Measurements from ENCODE around the gene GOLGA8J. TPM values are rescaled to one million over a fixed set of nuclear protein-coding genes. Genes with fewer than 3 reads are reported as not detected.
"Not testable (repeated sequence)": the region's sequence is repeated elsewhere in the genome, so short reads cannot be mapped to it uniquely, and the experiment has no call there.

The GOLGA8J gene, protein sequence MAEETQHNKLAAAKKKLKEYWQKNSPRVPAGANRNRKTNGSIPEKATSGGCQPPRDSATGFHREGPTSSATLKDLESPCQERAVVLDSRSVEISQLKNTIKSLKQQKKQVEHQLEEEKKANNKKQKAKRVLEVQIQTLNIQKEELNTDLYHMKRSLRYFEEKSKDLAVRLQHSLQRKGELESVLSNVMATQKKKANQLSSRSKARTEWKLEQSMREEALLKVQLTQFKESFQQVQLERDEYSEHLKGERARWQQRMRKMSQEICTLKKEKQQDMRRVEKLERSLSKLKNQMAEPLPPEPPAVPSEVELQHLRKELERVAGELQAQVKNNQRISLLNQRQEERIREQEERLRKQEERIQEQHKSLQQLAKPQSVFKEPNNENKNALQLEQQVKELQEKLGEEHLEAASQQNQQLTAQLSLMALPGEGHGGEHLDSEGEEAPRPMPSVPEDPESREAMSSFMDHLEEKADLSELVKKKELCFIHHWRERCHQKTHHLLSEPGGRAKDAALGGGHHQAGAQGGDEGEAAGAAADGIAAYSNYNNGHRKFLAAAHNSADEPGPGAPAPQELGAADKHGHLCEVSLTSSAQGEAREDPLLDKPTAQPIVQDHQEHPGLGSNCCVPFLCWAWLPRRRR
- not detected for polyA plus RNA-seq (2013, experiment 1 of 2)
- polyA plus RNA-seq (2013, experiment 2 of 2): not detected

- not testable (repeated sequence) for H3K36me3 ChIP-seq (ENCODE audit: control insufficient read depth, insufficient read depth, low read length); H3K18ac ChIP-seq (ENCODE audit: low read length); H4K8ac ChIP-seq (ENCODE audit: low read depth, low read length); H2AK5ac ChIP-seq (ENCODE audit: low read length); H2BK15ac ChIP-seq (replicated peaks; ENCODE audit: low read depth); H2BK5ac ChIP-seq (ENCODE audit: low read length); H3K27me3 ChIP-seq (ENCODE audit: insufficient read depth, low read length, poor library complexity); H3K23ac ChIP-seq (ENCODE audit: low read length); H3K56ac ChIP-seq (ENCODE audit: low read length); DNase-seq; H2BK120ac ChIP-seq (ENCODE audit: low read depth, low read length); H3K4me3 ChIP-seq (ENCODE audit: low read length); H3K4me1 ChIP-seq (ENCODE audit: control insufficient read depth, low read depth, low read length); H3K4ac ChIP-seq (ENCODE audit: low read depth, low read length); H3K4me2 ChIP-seq (ENCODE audit: low read length); H3K79me1 ChIP-seq (ENCODE audit: low read length); H4K5ac ChIP-seq (ENCODE audit: low read length); H3K79me2 ChIP-seq (ENCODE audit: control insufficient read depth, insufficient read depth, low read length); H3K27ac ChIP-seq (ENCODE audit: low read depth, low read length); H3K9ac ChIP-seq (ENCODE audit: low read length)
- no CpG with 5 or more reads among the region's 7 CpGs for WGBS (ENCODE audit: extremely low coverage, insufficient coverage, low lambda C conversion rate)
Observed at GRCh38 chr15:30082655-30083054, at the start of gene GOLGA8J. Gene GOLGA8J, plus strand, starts transcription at chr15:30082955. Its CDS starts 98 bp downstream, at chr15:30083053.

- no peak for DNase-seq
- no peak overlapping the region for H3K56ac ChIP-seq (ENCODE audit: low read length)
- no peak overlapping the region for H3K4ac ChIP-seq (ENCODE audit: low read depth, low read length)
- H3K79me2 ChIP-seq (ENCODE audit: control insufficient read depth, insufficient read depth, low read length): no peaks in the 10 kb centered on the region
- WGBS (ENCODE audit: extremely low coverage, insufficient coverage, low lambda C conversion rate): no CpG with 5 or more reads among the region's 3 CpGs
- H3K9ac ChIP-seq (ENCODE audit: low read length): no peak overlapping the region
- no peak overlapping the region for H3K4me3 ChIP-seq (ENCODE audit: low read length)
- no peaks in the 10 kb centered on the region for H3K36me3 ChIP-seq (ENCODE audit: control insufficient read depth, insufficient read depth, low read length)
- H2AK5ac ChIP-seq (ENCODE audit: low read length): no peak overlapping the region
- H3K4me1 ChIP-seq (ENCODE audit: control insufficient read depth, low read depth, low read length): no peaks in the 10 kb centered on the region
- no peak overlapping the region for H4K8ac ChIP-seq (ENCODE audit: low read depth, low read length)
- no peak overlapping the region for H3K4me2 ChIP-seq (ENCODE audit: low read length)
- H2BK5ac ChIP-seq (ENCODE audit: low read length): no peak overlapping the region
- no peaks in the 10 kb centered on the region for H3K27me3 ChIP-seq (ENCODE audit: insufficient read depth, low read length, poor library complexity)
- no peak overlapping the region for H2BK15ac ChIP-seq (replicated peaks; ENCODE audit: low read depth)
- no peak overlapping the region for H2BK120ac ChIP-seq (ENCODE audit: low read depth, low read length)
- H4K5ac ChIP-seq (ENCODE audit: low read length): no peak overlapping the region
- H3K79me1 ChIP-seq (ENCODE audit: low read length): no peaks in the 10 kb centered on the region
- no peak overlapping the region for H3K27ac ChIP-seq (ENCODE audit: low read depth, low read length)
- H3K18ac ChIP-seq (ENCODE audit: low read length): no peak overlapping the region
- no peak overlapping the region for H3K23ac ChIP-seq (ENCODE audit: low read length)
Observed at GRCh38 chr15:30033211-30033610, 49.5 kb upstream of the GOLGA8J start.

- no peak overlapping the region for H2BK15ac ChIP-seq (replicated peaks; ENCODE audit: low read depth)
- H4K8ac ChIP-seq (ENCODE audit: low read depth, low read length): no peak overlapping the region
- no peaks in the 10 kb centered on the region for H3K27me3 ChIP-seq (ENCODE audit: insufficient read depth, low read length, poor library complexity)
- no peak overlapping the region for H3K18ac ChIP-seq (ENCODE audit: low read length)
- no peak for DNase-seq
- no peaks in the 10 kb centered on the region for H3K36me3 ChIP-seq (ENCODE audit: control insufficient read depth, insufficient read depth, low read length)
- H3K4ac ChIP-seq (ENCODE audit: low read depth, low read length): no peak overlapping the region
- H3K9ac ChIP-seq (ENCODE audit: low read length): no peak overlapping the region
- no peak overlapping the region for H3K23ac ChIP-seq (ENCODE audit: low read length)
- no CpG with 5 or more reads among the region's 4 CpGs for WGBS (ENCODE audit: extremely low coverage, insufficient coverage, low lambda C conversion rate)
- H2BK120ac ChIP-seq (ENCODE audit: low read depth, low read length): no peak overlapping the region
- no peak overlapping the region for H3K27ac ChIP-seq (ENCODE audit: low read depth, low read length)
- no peak overlapping the region for H2BK5ac ChIP-seq (ENCODE audit: low read length)
- H2AK5ac ChIP-seq (ENCODE audit: low read length): no peak overlapping the region
- no peaks in the 10 kb centered on the region for H3K79me1 ChIP-seq (ENCODE audit: low read length)
- no peak overlapping the region for H3K4me3 ChIP-seq (ENCODE audit: low read length)
- H4K5ac ChIP-seq (ENCODE audit: low read length): no peak overlapping the region
- no peaks in the 10 kb centered on the region for H3K4me1 ChIP-seq (ENCODE audit: control insufficient read depth, low read depth, low read length)
- no peaks in the 10 kb centered on the region for H3K79me2 ChIP-seq (ENCODE audit: control insufficient read depth, insufficient read depth, low read length)
- no peak overlapping the region for H3K4me2 ChIP-seq (ENCODE audit: low read length)
- no peak overlapping the region for H3K56ac ChIP-seq (ENCODE audit: low read length)
Observed at GRCh38 chr15:30033763-30034162, 49.0 kb upstream of the GOLGA8J start.

DNA sequence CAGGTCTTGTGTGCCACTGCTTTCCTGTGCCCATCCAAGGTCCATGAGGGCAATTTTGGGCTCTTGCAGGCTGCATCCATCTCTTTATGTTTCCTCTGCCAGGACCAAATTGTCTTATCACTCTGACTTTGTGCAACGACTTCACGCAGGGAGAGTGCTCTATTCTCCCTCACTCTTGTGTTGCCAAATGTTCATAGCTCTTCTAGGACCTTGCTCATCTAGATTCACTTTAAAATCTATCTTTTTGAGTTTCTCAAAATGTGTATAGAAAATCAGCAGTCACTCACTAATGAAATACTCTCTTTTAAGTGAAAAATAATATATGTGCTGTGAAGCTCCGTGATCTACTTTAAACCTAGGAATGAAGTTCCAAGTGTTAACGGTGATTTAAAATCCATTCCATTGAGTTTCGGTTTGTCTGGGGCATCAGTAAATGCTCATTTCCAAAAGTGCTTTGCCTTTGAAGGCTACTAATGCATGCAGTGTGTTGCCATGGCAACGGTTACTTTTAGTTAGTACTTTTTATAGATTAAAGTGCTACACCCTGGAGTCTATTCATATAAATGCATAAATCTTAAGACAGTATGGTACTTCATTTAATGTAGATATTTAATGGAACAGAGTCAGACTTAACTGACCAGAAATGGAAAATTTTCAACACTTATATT, 46.6 kb upstream of the GOLGA8J start:
- H3K9ac ChIP-seq (ENCODE audit: low read length): no peak overlapping the region
- no peaks in the 10 kb centered on the region for H3K79me1 ChIP-seq (ENCODE audit: low read length)
- H3K27ac ChIP-seq (ENCODE audit: low read depth, low read length): no peak overlapping the region
- no peak overlapping the region for H4K8ac ChIP-seq (ENCODE audit: low read depth, low read length)
- no peak for DNase-seq
- no peak overlapping the region for H3K4me3 ChIP-seq (ENCODE audit: low read length)
- H3K56ac ChIP-seq (ENCODE audit: low read length): no peak overlapping the region
- no peak overlapping the region for H2BK120ac ChIP-seq (ENCODE audit: low read depth, low read length)
- H4K5ac ChIP-seq (ENCODE audit: low read length): no peak overlapping the region
- H3K18ac ChIP-seq (ENCODE audit: low read length): no peak overlapping the region
- no peak overlapping the region for H2AK5ac ChIP-seq (ENCODE audit: low read length)
- no peaks in the 10 kb centered on the region for H3K27me3 ChIP-seq (ENCODE audit: insufficient read depth, low read length, poor library complexity)
- H3K4ac ChIP-seq (ENCODE audit: low read depth, low read length): no peak overlapping the region
- WGBS (ENCODE audit: extremely low coverage, insufficient coverage, low lambda C conversion rate): no CpG with 5 or more reads among the region's 6 CpGs
- no peak overlapping the region for H2BK15ac ChIP-seq (replicated peaks; ENCODE audit: low read depth)
- H2BK5ac ChIP-seq (ENCODE audit: low read length): no peak overlapping the region
- H3K36me3 ChIP-seq (ENCODE audit: control insufficient read depth, insufficient read depth, low read length): no peaks in the 10 kb centered on the region
- H3K4me1 ChIP-seq (ENCODE audit: control insufficient read depth, low read depth, low read length): no peaks in the 10 kb centered on the region
- no peaks in the 10 kb centered on the region for H3K79me2 ChIP-seq (ENCODE audit: control insufficient read depth, insufficient read depth, low read length)
- H3K23ac ChIP-seq (ENCODE audit: low read length): no peak overlapping the region
- H3K4me2 ChIP-seq (ENCODE audit: low read length): no peak overlapping the region

- Histone ChIP-seq H3K9ac (ENCODE audit: low read length) (no peak overlapping the region), H4K8ac (ENCODE audit: low read depth, low read length) (no peak overlapping the region), H3K27ac (ENCODE audit: low read depth, low read length) (no peak overlapping the region), H3K79me1 (ENCODE audit: low read length) (no peaks in the 10 kb centered on the region), H2BK120ac (ENCODE audit: low read depth, low read length) (no peak overlapping the region), H2AK5ac (ENCODE audit: low read length) (no peak overlapping the region), H3K4me2 (ENCODE audit: low read length) (no peak overlapping the region), H3K4ac (ENCODE audit: low read depth, low read length) (no peak overlapping the region), H3K56ac (ENCODE audit: low read length) (no peak overlapping the region), H3K4me1 (ENCODE audit: control insufficient read depth, low read depth, low read length) (no peaks in the 10 kb centered on the region), H4K5ac (ENCODE audit: low read length) (no peak overlapping the region), H3K27me3 (ENCODE audit: insufficient read depth, low read length, poor library complexity) (no peaks in the 10 kb centered on the region), H3K36me3 (ENCODE audit: control insufficient read depth, insufficient read depth, low read length) (no peaks in the 10 kb centered on the region), H3K4me3 (ENCODE audit: low read length) (no peak overlapping the region), H2BK5ac (ENCODE audit: low read length) (no peak overlapping the region), H2BK15ac (replicated peaks; ENCODE audit: low read depth) (no peak overlapping the region), H3K79me2 (ENCODE audit: control insufficient read depth, insufficient read depth, low read length) (no peaks in the 10 kb centered on the region), H3K23ac (ENCODE audit: low read length) (no peak overlapping the region), H3K18ac (ENCODE audit: low read length) (no peak overlapping the region)
- DNase-seq: no peak
- no CpG with 5 or more reads among the region's 5 CpGs for WGBS (ENCODE audit: extremely low coverage, insufficient coverage, low lambda C conversion rate)
Observed at GRCh38 chr15:30038667-30039523, 43.9 kb upstream of the GOLGA8J start.

All from mesendoderm (in vitro differentiated cells).